ENCODE results near the gene PSMB5. TPM values are rescaled to one million over a fixed set of nuclear protein-coding genes. Genes with fewer than 3 reads are reported as not detected.

The PSMB5 gene
- total RNA-seq, 1 donor from 2014 or later, result 92.8 TPM

DNA sequence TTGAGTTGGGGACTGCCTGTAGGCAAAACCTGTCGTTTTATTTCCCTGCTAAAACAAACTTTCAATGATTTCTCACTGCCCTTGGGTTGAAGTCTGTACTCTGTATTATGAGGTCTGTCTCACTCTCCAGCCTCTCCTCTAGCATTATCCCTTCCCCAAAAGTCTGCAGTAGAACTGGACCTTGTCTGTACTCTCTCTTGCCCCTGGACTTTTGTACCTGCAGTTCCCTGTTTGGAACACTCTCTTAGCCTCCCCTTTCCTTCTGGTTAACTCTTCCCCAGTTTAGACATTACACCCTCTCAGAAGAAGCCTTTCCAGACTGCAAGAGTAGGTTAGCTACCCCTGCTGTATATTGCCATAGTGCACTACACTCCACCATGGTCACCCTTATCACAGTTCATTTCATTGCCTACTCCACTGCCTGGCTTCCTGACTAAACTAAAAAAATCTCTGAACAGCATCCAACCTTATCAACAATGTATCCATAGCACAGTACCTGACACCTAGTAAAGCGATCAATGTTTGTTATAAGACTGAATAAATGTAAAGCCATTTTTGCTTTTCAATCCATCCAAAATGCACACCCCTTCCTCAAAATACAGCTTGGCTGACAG, 48.7 kb downstream of the PSMB5 start:
- TF ChIP-seq POLR2A (IDR thresholded peaks at IDR 0.05) (no peak), POLR2AphosphoS5 (IDR thresholded peaks at IDR 0.05; ENCODE audit: insufficient read depth in 1 of 2, low read depth in 1 of 2) (no peak)
- TF ChIP-seq, protein P1, sequence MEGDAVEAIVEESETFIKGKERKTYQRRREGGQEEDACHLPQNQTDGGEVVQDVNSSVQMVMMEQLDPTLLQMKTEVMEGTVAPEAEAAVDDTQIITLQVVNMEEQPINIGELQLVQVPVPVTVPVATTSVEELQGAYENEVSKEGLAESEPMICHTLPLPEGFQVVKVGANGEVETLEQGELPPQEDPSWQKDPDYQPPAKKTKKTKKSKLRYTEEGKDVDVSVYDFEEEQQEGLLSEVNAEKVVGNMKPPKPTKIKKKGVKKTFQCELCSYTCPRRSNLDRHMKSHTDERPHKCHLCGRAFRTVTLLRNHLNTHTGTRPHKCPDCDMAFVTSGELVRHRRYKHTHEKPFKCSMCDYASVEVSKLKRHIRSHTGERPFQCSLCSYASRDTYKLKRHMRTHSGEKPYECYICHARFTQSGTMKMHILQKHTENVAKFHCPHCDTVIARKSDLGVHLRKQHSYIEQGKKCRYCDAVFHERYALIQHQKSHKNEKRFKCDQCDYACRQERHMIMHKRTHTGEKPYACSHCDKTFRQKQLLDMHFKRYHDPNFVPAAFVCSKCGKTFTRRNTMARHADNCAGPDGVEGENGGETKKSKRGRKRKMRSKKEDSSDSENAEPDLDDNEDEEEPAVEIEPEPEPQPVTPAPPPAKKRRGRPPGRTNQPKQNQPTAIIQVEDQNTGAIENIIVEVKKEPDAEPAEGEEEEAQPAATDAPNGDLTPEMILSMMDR (IDR thresholded peaks at IDR 0.05), result no peak
- peaks cover 0 to 6% of the 10 kb centered on the region in 2 donors for H3K36me3 ChIP-seq
- intact Hi-C loops (cut with DNase I), result no loop called here
- no peaks in the 10 kb centered on the region for H3K9me3 ChIP-seq
- H3K4me1 ChIP-seq, result no peaks in the 10 kb centered on the region
- DNase-seq (ENCODE audit: extremely low spot score in 2 of 2), result no peak
- no peak overlapping the region for H3K27ac ChIP-seq
- no peak overlapping the region for H3K4me3 ChIP-seq
- H3K27me3 ChIP-seq, result no peaks in the 10 kb centered on the region

DNA sequence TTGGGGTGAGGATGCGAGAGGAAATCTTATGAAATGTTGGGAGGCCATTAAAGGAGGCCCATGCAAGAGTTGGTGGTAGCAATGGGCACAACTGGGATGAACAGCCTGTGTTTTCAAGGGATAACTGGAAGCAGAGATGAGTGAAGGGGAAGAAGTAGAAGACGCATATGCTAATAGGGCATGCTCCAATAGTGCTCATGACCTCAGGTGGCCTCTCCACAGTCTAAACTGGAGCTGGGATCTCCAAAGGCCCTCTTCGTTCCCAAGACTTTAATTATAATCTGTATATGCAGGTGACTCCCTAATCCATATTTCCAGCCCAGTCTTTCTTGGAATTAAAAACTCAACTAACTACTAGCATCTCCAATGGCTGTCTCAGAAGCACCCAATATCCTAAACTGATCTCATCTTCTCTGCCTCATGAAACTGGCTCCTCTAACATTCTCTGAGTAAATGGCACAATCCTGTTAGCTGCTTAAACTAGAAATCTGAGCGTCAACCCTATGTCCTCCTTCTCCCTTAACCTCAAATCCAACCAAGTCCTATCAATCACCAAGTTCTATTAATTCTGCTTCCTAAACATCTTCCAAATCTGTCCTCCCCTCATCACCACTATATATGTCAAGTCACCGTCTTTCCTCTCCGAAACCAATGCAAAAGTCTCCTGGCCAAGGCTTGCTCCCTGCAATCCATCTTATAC, 49.6 kb downstream of the PSMB5 start:
- no peaks in the 10 kb centered on the region for H3K27me3 ChIP-seq
- H3K36me3 ChIP-seq, result peaks cover 0 to 6% of the 10 kb centered on the region in 2 donors
- intact Hi-C loops (cut with DNase I), result loop anchor here (5.0 kb wide), 1 partner anchor 53 kb away; no protein-coding TSS in a partner anchor
- H3K27ac ChIP-seq, result no peak overlapping the region
- H3K4me1 ChIP-seq, result peaks cover 2% of the 10 kb centered on the region
- H3K4me3 ChIP-seq, result no peak overlapping the region
- no peaks in the 10 kb centered on the region for H3K9me3 ChIP-seq
- no peak for DNase-seq (ENCODE audit: extremely low spot score in 2 of 2)
- TF ChIP-seq POLR2AphosphoS5 (IDR thresholded peaks at IDR 0.05; ENCODE audit: insufficient read depth in 1 of 2, low read depth in 1 of 2) (no peak), POLR2A (IDR thresholded peaks at IDR 0.05) (no peak)
- TF ChIP-seq, protein P1 (IDR thresholded peaks at IDR 0.05), result no peak

GRCh38 chr14:22982477-22983245, 52.0 kb downstream of the PSMB5 start, which contains the start of gene AJUBA:
TSS of gene AJUBA (minus strand) at chr14:22982551. CDS start at chr14:22982266, 285 bp downstream.
- no peaks in the 10 kb centered on the region for H3K36me3 ChIP-seq
- no peaks in the 10 kb centered on the region for H3K9me3 ChIP-seq
- intact Hi-C loops (cut with DNase I), result loop anchor here (5.0 kb wide), 1 partner anchor 50 kb away; no protein-coding TSS in a partner anchor
- H3K4me3 ChIP-seq, result peak within 1 kb of the TSS; percentile 61 to 64
- peaks cover 26% of the 10 kb centered on the region for H3K4me1 ChIP-seq
- H3K27me3 ChIP-seq, result no peaks in the 10 kb centered on the region
- peak in 1 of 2 donors; percentile 94 for DNase-seq (ENCODE audit: extremely low spot score in 2 of 2)
- peak within 1 kb of the TSS; percentile 89 for H3K27ac ChIP-seq
- TF ChIP-seq POLR2A (IDR thresholded peaks at IDR 0.05) (peak in 1 of 2 donors; percentile 60), POLR2AphosphoS5 (IDR thresholded peaks at IDR 0.05; ENCODE audit: insufficient read depth in 1 of 2, low read depth in 1 of 2) (peak; percentile 34 to 93)
- TF ChIP-seq, protein P1 (IDR thresholded peaks at IDR 0.05), result peak in 2 of 3 experiments; percentile 20 to 33

- peaks cover 33% of the 10 kb centered on the region for H3K4me1 ChIP-seq
- intact Hi-C loops (cut with DNase I), result loop anchor here (5.0 kb wide), 1 partner anchor 50 kb away; no protein-coding TSS in a partner anchor
- no peak for DNase-seq (ENCODE audit: extremely low spot score in 2 of 2)
These were observed 52.7 kb downstream of the PSMB5 start for GRCh38 chr14:22981876-22982476.

More at GRCh38 chr14:22981876-22982476, 52.7 kb downstream of the PSMB5 start:
- Histone ChIP-seq H3K9me3 (no peaks in the 10 kb centered on the region), H3K36me3 (no peaks in the 10 kb centered on the region), H3K4me3 (peak overlapping the region; percentile 61 to 64), H3K27ac (peak overlapping the region; percentile 89), H3K27me3 (no peaks in the 10 kb centered on the region)
- TF ChIP-seq POLR2A (IDR thresholded peaks at IDR 0.05) (no peak), POLR2AphosphoS5 (IDR thresholded peaks at IDR 0.05; ENCODE audit: insufficient read depth in 1 of 2, low read depth in 1 of 2) (no peak)
- TF ChIP-seq, protein P1 (IDR thresholded peaks at IDR 0.05), result no peak
